Measurements from ENCODE around the gene KCTD15. TPM values are rescaled to one million over a fixed set of nuclear protein-coding genes. Genes with fewer than 3 reads are reported as not detected.
A peak's percentile ranks its signal among the peaks of the same experiment; 100 is the strongest.

KCTD15 gene
- total RNA-seq, 1 experiment from 2014 or later, result 59.9 TPM

DNA sequence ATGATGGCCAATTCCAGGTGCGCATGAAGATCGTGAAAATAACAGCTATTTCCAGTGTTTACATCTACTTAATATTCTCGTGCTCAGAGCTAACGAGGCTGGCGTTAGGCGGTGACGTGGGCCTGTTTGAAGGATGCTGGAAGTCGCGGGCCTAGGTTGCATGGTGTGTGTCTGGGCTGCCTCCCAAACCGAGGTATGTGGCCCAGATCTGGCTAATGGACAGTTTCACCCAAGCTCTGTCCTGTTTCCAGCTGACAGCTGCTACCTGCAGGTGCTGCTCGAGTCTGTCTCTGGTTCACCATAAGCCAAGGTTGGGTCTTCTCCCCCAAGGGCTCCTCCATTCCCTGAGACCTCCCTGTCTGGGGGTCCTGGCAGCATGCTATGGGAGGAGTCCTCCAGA, 40.5 kb upstream of the KCTD15 start:
- Histone ChIP-seq H3K4ac (ENCODE audit: low read depth, low read length) (no peak overlapping the region), H3K79me2 (ENCODE audit: insufficient read depth, low read length) (no peaks in the 10 kb centered on the region), H3K27ac (ENCODE audit: insufficient read length, low read depth, low read length) (no peak overlapping the region), H2BK12ac (ENCODE audit: insufficient read length, low read depth, low read length) (no peak overlapping the region), H3K4me1 (ENCODE audit: insufficient read depth, low read length) (no peaks in the 10 kb centered on the region), H3K79me1 (ENCODE audit: insufficient read depth, low read depth, low read length, poor library complexity, severe bottlenecking) (no peaks in the 10 kb centered on the region), H2BK120ac (ENCODE audit: low read depth, low read length, poor library complexity, severe bottlenecking) (no peak overlapping the region), H3K14ac (ENCODE audit: insufficient read depth, low read length) (no peak overlapping the region; the same call in 1 of the 2 replicates), H3K27me3 (ENCODE audit: insufficient read depth, low read length) (no peaks in the 10 kb centered on the region), H3K23ac (ENCODE audit: insufficient read length, low read depth, low read length) (no peak overlapping the region), H3K23me2 (ENCODE audit: insufficient read length, low read depth, low read length, poor library complexity, severe bottlenecking) (no peaks in the 10 kb centered on the region), H2BK15ac (ENCODE audit: low read depth, low read length) (no peak overlapping the region), H2BK5ac (ENCODE audit: insufficient read length, low read length) (no peak overlapping the region), H3K4me2 (ENCODE audit: insufficient read depth, insufficient read length, low read length) (no peak overlapping the region), H4K20me1 (ENCODE audit: control insufficient read depth, insufficient read depth, insufficient read length) (no peaks in the 10 kb centered on the region), H4K5ac (ENCODE audit: insufficient read length, low read depth, low read length) (no peak overlapping the region), H2AK5ac (ENCODE audit: insufficient read length, low read length) (no peak overlapping the region), H3T11ph (ENCODE audit: low read length) (no peak overlapping the region), H3K18ac (ENCODE audit: insufficient read length, low read depth, low read length) (no peak overlapping the region), H3K9ac (ENCODE audit: extremely low read depth, insufficient read length, low read length) (no peak overlapping the region), H4K8ac (replicated peaks; ENCODE audit: insufficient read length, low read depth, low read length) (no peak overlapping the region), H3K9me3 (ENCODE audit: control insufficient read depth, low read depth, low read length) (no peaks in the 10 kb centered on the region), H3K56ac (ENCODE audit: insufficient read length, low read depth, low read length) (no peak overlapping the region), H2BK20ac (ENCODE audit: low read depth, low read length, poor library complexity, severe bottlenecking) (no peak overlapping the region), H2AFZ (ENCODE audit: low read length) (no peak overlapping the region), H4K91ac (ENCODE audit: insufficient read length, low read depth, low read length) (no peak overlapping the region)
- TF ChIP-seq, protein P1, sequence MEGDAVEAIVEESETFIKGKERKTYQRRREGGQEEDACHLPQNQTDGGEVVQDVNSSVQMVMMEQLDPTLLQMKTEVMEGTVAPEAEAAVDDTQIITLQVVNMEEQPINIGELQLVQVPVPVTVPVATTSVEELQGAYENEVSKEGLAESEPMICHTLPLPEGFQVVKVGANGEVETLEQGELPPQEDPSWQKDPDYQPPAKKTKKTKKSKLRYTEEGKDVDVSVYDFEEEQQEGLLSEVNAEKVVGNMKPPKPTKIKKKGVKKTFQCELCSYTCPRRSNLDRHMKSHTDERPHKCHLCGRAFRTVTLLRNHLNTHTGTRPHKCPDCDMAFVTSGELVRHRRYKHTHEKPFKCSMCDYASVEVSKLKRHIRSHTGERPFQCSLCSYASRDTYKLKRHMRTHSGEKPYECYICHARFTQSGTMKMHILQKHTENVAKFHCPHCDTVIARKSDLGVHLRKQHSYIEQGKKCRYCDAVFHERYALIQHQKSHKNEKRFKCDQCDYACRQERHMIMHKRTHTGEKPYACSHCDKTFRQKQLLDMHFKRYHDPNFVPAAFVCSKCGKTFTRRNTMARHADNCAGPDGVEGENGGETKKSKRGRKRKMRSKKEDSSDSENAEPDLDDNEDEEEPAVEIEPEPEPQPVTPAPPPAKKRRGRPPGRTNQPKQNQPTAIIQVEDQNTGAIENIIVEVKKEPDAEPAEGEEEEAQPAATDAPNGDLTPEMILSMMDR (conservative IDR thresholded peaks at IDR 0.05), result no peak
- 0 out of 7 replicates have a peak overlapping the region, but pooled peaks of 1 of the 3 experiments have one; percentile 49 for H3K27ac Mint-ChIP-seq
- no peaks in the 10 kb centered on the region; a peak in 1 of 5 replicates for H3K9me3 Mint-ChIP-seq
- WGBS (ENCODE audit: extremely low coverage, insufficient read length, low lambda C conversion rate), result no CpG with 5 or more reads among the region's 11 CpGs
- DNase-seq, result no peak
- H3K4me3 Mint-ChIP-seq, result no peak overlapping the region
- H3K36me3 Mint-ChIP-seq (ENCODE audit: insufficient read depth in 1 of 3, low read depth in 3 of 3), result no peaks in the 10 kb centered on the region; a peak in 1 of 7 replicates
- peaks cover 0 to 3% of the 10 kb centered on the region in 2 experiments; a peak in 1 of 4 replicates for H3K4me1 Mint-ChIP-seq
- 0 out of 2 replicates have a peak, but pooled peaks cover 2% of the 10 kb centered on the region for H3K27me3 Mint-ChIP-seq (ENCODE audit: low read depth)

Measured in H9 (cell line).